ENCODE results near the gene CHI3L2. TPM values are rescaled to one million over a fixed set of nuclear protein-coding genes. Genes with fewer than 3 reads are reported as not detected.

The CHI3L2 gene
- total and polyA plus RNA-seq, 2 of the 4 experiments (the other 2 are of a cell fraction) = 0.18 to 0.19 TPM

DNA sequence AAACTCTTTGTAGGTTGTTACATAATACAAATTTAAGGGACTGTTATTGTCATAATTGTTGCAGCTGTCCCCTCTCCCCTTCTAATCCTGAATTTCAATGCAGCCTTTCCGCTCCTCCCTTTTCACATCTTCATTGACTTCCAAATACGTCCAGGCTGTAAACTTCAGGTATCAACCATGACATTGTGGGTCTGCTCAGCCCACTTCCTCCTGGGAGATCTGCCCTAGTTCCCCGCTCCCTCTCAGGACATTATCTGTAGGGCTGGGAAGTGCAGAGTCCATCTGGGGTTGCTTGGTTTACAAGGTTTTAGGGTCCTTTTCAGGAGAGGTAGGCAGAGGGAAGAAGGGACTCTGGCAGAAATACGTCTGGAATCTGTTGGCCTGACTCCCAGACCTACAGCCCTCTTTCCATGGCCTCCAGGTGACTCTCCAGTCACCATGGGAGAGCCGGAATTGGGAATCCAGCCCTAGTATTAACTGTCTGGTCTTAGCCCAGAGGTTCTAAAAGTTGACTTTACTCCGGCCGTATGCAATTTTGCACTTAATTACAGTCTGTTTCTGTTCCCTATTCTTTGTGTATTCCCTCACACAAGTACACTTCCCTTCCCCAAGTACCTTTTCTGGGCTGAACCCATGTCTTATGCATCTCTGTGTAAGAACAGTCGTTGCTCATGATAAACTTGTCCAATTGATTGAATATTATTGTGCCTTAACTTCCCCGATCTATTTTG is 22.4 kb upstream of the CHI3L2 start:
- no TSS peak for BruUV-seq (replicated peaks)
- peak overlapping the region; percentile 36; the same call in 1 of the 2 replicates for H3K4me2 ChIP-seq (ENCODE audit: low read depth, low read length)
- no peak overlapping the region for H4K91ac ChIP-seq (ENCODE audit: insufficient read depth, low read depth, low read length)
- H2AFZ ChIP-seq (replicated peaks; ENCODE audit: low read length, poor library complexity) = peak overlapping the region; percentile 37
- H3K79me1 ChIP-seq (ENCODE audit: low read depth in 1 of 2, low read length in 2 of 2) = no peaks in the 10 kb centered on the region
- peak overlapping the region; percentile 22; the same call in 1 of the 2 replicates for H2BK120ac ChIP-seq (ENCODE audit: low read depth, low read length)
- H3K4me3 ChIP-seq (ENCODE audit: insufficient read depth, low read depth, low read length) = no peak overlapping the region
- no peaks in the 10 kb centered on the region for H3K9me3 ChIP-seq (ENCODE audit: control insufficient read depth, insufficient read depth, low read length)
- peaks cover 22% of the 10 kb centered on the region for H3K27me3 ChIP-seq (ENCODE audit: control insufficient read depth, insufficient read depth, low read length)
- no peak overlapping the region for H3K27ac ChIP-seq (ENCODE audit: insufficient read depth, low read length)
- 83% methylated on average over 2 of the region's 9 CpGs; no CpG with 5 or more reads in 1 of the 2 experiments for WGBS, 2 experiments (ENCODE audit: extremely low coverage in 2 of 2, insufficient read length in 1 of 2)
- no peak overlapping the region for H4K8ac ChIP-seq (ENCODE audit: low read depth in 2 of 2, low read length in 2 of 2)
- H3K36me3 ChIP-seq (ENCODE audit: control insufficient read depth, insufficient read depth, low read length) = no peaks in the 10 kb centered on the region
- H2BK5ac ChIP-seq (ENCODE audit: low read depth, low read length, poor library complexity, severe bottlenecking) = peak overlapping the region; percentile 28
- H3K4me1 ChIP-seq (ENCODE audit: control insufficient read depth, insufficient read depth, low read length) = peaks cover 16% of the 10 kb centered on the region
- ChIA-PET CTCF (no interaction called here), POLR2A (ENCODE audit: unreplicated experiment) (no interaction called here)
- no peak overlapping the region; the same call in 1 of the 2 replicates for H3K4ac ChIP-seq (ENCODE audit: low read depth, low read length)
- H4K20me1 ChIP-seq (ENCODE audit: insufficient read depth, low read length) = no peaks in the 10 kb centered on the region
- H3K18ac ChIP-seq (ENCODE audit: low read depth, low read length) = peak overlapping the region; percentile 51; the same call in 1 of the 2 replicates
- dilution Hi-C loops (cut with HindIII; ENCODE audit: low sequenced_read_pairs, unreplicated experiment) (no loop called here), intact Hi-C loops (cut with micrococcal nuclease) (no loop called here), in situ Hi-C loops (cut with MboI; ENCODE audit: low sequenced_read_pairs) (no loop called here)
- no peak overlapping the region for H2BK15ac ChIP-seq (ENCODE audit: low read depth, low read length)
- H2BK20ac ChIP-seq (ENCODE audit: low read depth, low read length) = peak overlapping the region; percentile 64; the same call in 1 of the 2 replicates
- ATAC-seq (ENCODE audit: low read depth) (no peak), DNase-seq (no peak)
- no peak overlapping the region for H3K9ac ChIP-seq (ENCODE audit: low read depth, low read length)
- H4K5ac ChIP-seq (ENCODE audit: low read depth, low read length) = no peak overlapping the region
- no peak overlapping the region for H3K14ac ChIP-seq (replicated peaks; ENCODE audit: low read depth, low read length)
- peaks cover 2% of the 10 kb centered on the region; the same call in 1 of the 2 replicates for H3K9me1 ChIP-seq (ENCODE audit: insufficient read depth, low read length)
- H2AK9ac ChIP-seq (replicated peaks; ENCODE audit: low read depth, low read length, poor library complexity) = no peak overlapping the region
- H3K23ac ChIP-seq (ENCODE audit: low read depth, low read length) = 0 out of 2 replicates have a peak overlapping the region, but pooled peaks have one; percentile 67
- H2AK5ac ChIP-seq (ENCODE audit: low read depth, low read length) = 0 out of 2 replicates have a peak overlapping the region, but pooled peaks have one; percentile 30
- H3K56ac ChIP-seq (ENCODE audit: extremely low read depth, insufficient read depth, low read length) = no peak overlapping the region
- TF ChIP-seq RCOR1 (IDR thresholded peaks at IDR 0.05; ENCODE audit: insufficient replicate concordance, low read length) = no peak
- no peak for TF ChIP-seq FOS (IDR thresholded peaks at IDR 0.05; ENCODE audit: low read depth, low read length)
- no peak for TF ChIP-seq NFE2L2 (IDR thresholded peaks at IDR 0.05; ENCODE audit: low read depth, low read length)
- TF ChIP-seq, protein P1, sequence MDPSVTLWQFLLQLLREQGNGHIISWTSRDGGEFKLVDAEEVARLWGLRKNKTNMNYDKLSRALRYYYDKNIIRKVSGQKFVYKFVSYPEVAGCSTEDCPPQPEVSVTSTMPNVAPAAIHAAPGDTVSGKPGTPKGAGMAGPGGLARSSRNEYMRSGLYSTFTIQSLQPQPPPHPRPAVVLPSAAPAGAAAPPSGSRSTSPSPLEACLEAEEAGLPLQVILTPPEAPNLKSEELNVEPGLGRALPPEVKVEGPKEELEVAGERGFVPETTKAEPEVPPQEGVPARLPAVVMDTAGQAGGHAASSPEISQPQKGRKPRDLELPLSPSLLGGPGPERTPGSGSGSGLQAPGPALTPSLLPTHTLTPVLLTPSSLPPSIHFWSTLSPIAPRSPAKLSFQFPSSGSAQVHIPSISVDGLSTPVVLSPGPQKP (IDR thresholded peaks at IDR 0.05; ENCODE audit: borderline replicate concordance, low read depth, low read length) = no peak
- no peak for TF ChIP-seq POLR2A (IDR thresholded peaks at IDR 0.05; ENCODE audit: low read depth, low read length)
- TF ChIP-seq SMC3 (IDR thresholded peaks at IDR 0.05; ENCODE audit: low read depth, low read length) = no peak
- TF ChIP-seq MAFK (IDR thresholded peaks at IDR 0.05; ENCODE audit: low read depth, low read length) = no peak
- TF ChIP-seq RAD21 (IDR thresholded peaks at IDR 0.05; ENCODE audit: low read length) = no peak
- TF ChIP-seq BHLHE40 (IDR thresholded peaks at IDR 0.05; ENCODE audit: low read depth, low read length) = no peak
- no peak for TF ChIP-seq MAZ (IDR thresholded peaks at IDR 0.05; ENCODE audit: borderline replicate concordance, low read depth, low read length)
- TF ChIP-seq, protein P2, sequence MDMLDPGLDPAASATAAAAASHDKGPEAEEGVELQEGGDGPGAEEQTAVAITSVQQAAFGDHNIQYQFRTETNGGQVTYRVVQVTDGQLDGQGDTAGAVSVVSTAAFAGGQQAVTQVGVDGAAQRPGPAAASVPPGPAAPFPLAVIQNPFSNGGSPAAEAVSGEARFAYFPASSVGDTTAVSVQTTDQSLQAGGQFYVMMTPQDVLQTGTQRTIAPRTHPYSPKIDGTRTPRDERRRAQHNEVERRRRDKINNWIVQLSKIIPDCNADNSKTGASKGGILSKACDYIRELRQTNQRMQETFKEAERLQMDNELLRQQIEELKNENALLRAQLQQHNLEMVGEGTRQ (IDR thresholded peaks at IDR 0.05; ENCODE audit: low read depth, low read length) = no peak
- TF ChIP-seq CEBPB (IDR thresholded peaks at IDR 0.05; ENCODE audit: low read depth, low read length) = no peak
- no peak for TF ChIP-seq CHD1 (IDR thresholded peaks at IDR 0.05; ENCODE audit: low read depth, low read length)
- no peak for TF ChIP-seq MXI1 (IDR thresholded peaks at IDR 0.05; ENCODE audit: borderline replicate concordance, low read depth, low read length)
- TF ChIP-seq RFX5 (IDR thresholded peaks at IDR 0.05; ENCODE audit: low read depth, low read length) = no peak
